Coronary artery (tissue), 2 donors: Measurements from ENCODE around the gene DCAF10.

Source experiments
- DNase-seq: peaks from one replicate; pipeline ENCODE4 v3.0.0-alpha.2; 2017; ENCODE audit warnings: low spot score
- H3K27ac ChIP-seq, 2 donors: fragments of 200-600 bp; sonication (generic); one replicate each; pipeline ENCODE4 v1.5.1; 2016 to 2019
- H3K4me3 ChIP-seq: fragments of 200-600 bp; sonication (generic); 2 replicates; pipeline ENCODE4 v1.5.1; 2016; ENCODE audit warnings: mild to moderate bottlenecking, moderate library complexity
- TF ChIP-seq, protein P1 (sequence below): fragments of 200-600 bp; sonication (generic); IDR thresholded peaks from one replicate; pipeline ENCODE4 v1.5.1; 2019; ENCODE audit warnings: antibody characterized with exemption

The DCAF10 gene

DNA sequence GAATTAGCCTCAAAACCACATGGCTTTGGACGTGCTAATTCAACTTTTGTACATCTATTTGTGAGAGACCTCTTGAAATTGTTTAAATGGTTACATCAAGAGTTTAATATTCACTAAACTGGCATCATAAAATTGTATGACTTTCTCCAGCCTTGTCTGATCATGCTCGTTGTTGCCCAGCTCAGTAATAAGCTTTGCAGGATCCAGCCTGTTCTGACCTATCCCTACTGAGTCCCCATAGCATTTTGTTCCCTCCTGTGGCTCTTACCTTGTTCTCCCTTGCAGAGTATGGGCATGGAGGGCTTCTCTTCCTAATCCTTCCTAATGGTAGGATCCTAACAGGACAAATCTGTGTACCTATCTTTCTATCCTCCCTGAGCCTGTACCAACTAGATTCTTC, 22.1 kb upstream of the DCAF10 start:
- TF ChIP-seq, protein P1, sequence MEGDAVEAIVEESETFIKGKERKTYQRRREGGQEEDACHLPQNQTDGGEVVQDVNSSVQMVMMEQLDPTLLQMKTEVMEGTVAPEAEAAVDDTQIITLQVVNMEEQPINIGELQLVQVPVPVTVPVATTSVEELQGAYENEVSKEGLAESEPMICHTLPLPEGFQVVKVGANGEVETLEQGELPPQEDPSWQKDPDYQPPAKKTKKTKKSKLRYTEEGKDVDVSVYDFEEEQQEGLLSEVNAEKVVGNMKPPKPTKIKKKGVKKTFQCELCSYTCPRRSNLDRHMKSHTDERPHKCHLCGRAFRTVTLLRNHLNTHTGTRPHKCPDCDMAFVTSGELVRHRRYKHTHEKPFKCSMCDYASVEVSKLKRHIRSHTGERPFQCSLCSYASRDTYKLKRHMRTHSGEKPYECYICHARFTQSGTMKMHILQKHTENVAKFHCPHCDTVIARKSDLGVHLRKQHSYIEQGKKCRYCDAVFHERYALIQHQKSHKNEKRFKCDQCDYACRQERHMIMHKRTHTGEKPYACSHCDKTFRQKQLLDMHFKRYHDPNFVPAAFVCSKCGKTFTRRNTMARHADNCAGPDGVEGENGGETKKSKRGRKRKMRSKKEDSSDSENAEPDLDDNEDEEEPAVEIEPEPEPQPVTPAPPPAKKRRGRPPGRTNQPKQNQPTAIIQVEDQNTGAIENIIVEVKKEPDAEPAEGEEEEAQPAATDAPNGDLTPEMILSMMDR, result no peak
- H3K4me3 ChIP-seq, result no peak overlapping the region
- DNase-seq, result no peak
- no peak overlapping the region for H3K27ac ChIP-seq

DNA sequence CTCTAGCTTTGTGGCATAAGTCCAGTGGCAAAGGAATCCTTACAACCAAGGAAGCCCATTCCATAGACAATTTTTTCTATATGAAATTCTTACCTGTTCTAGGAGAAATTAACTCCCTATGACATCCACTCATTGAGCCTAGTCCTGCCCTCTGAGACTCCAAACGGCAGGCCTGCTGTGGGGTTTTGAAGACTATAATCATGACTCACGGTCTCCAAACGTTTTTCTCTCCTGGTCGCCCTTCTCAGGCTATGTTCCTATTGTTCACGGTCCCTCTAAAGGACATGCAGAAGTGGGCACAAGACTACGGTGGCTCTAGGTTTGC, 16.3 kb upstream of the DCAF10 start:
- DNase-seq, result no peak
- peak overlapping the region; percentile 99 for H3K4me3 ChIP-seq
- TF ChIP-seq, protein P1, result no peak
- H3K27ac ChIP-seq, result peak overlapping the region; percentile 76 to 90

DNA sequence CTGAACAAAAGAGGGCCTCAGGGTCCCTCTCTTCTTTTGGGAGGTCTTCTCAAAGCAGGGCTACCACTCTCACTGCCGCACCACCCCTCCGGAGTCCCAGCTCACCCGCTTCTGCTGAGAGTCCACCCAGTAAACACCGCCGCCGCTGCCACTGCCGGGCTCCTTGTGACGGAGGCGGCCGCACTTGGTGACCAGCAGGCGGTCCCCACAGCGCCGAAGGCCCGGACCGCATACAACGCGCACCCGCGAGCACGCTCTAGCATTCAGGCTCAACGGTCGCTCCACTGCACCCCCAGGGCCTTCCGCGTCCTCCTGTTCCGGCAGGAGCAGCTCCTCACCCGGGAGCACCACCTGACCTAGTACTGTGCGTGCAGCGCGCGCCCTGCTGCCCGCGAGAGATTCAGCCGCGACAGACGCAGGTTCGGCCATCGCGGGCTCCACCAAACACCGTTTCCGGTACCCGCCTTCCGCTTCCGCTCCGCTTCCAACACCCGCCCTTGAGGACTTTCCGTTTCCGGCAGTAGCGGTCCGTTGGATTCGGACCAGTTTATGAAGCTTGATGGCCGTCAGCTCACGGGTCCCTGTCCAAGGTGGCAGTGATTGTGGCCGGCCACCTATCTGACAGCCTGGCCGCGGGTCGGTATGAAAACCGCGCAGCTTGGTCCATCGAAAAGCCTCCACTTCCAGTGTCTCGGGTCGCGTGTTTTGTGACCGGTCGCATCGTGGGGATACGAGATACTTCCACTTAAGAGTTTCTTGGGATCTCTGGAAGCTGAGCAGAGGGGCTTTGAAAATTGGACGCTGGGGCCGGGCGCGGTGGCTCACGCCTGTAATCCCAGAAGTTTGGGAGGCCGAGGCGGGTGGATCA, 15.7 kb upstream of the DCAF10 start, which contains the start of gene EXOSC3:
Gene EXOSC3 (minus strand): TSS at position 449 of the 868 bp plus-strand sequence. CDS start 20 bp downstream, at position 429.
- Histone ChIP-seq H3K4me3 (peak within 1 kb of the TSS; percentile 99), H3K27ac (peak within 1 kb of the TSS; percentile 76 to 90)
- DNase-seq, result peak; percentile 90
- TF ChIP-seq, protein P1, result no peak

DNA sequence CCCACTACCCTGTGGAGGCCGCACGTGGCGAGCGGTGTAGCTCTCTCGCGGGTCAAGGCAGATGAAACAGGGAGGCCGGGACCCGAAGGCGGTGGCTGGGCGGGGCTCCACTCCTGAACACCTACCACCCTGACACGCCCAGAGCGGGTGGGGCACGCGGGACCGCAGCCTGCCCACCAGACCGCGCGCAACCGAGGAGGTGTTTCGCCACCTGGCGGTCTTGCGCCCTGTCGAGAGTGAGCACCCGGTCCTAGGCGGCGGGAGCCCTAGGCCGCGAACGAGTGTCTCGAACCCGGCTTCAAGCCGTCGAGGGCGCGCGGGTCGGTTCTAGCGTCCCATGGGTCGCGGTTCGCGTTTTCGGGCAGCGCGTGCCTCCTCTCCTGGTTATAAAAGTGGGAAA, 13.5 kb upstream of the DCAF10 start:
- DNase-seq, result no peak
- no peak overlapping the region for H3K4me3 ChIP-seq
- TF ChIP-seq, protein P1, result no peak
- H3K27ac ChIP-seq, result no peak overlapping the region

DNA sequence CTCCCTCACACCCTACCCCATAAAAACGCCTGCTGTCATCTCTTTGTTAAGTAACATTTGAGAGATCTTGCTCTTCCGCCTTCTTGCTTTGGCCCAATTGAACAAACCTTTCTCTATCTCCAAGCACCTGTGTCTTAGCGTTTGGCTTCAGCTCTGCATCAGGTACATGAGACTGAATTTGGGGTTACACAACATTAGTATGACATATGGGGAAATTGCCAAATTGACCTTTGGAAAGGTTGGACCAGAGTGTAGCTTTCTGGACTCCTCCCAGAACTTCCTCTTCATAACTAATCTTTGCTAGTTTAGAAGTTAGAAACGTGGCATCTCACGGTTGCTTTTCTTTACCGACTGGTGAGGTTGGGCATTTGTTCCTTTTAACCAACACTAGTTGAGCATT, 12.3 kb upstream of the DCAF10 start:
- Histone ChIP-seq H3K27ac (no peak overlapping the region), H3K4me3 (no peak overlapping the region)
- DNase-seq, result no peak
- TF ChIP-seq, protein P1, result no peak

DNA sequence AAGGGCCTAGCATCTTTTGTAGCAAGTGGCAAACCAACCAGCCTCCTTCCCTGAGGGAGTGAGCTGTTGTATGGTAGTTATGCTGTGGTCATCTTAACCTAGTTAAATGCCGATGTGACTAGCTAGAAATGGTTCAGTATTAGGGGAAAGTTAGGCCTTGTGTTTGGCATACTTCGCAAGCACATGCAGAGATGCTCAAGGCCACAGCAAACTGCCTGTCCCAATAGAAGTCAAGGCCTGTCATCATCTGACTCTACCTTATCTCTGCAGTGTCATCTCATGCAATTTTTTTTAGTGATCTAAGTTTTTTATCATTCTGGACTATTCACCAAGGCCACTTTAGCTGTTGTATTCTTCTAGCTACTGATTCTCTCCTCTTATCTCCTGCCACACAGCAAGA, 10.5 kb upstream of the DCAF10 start:
- TF ChIP-seq, protein P1, result no peak
- no peak for DNase-seq
- H3K27ac ChIP-seq, result no peak overlapping the region
- no peak overlapping the region for H3K4me3 ChIP-seq

DNA sequence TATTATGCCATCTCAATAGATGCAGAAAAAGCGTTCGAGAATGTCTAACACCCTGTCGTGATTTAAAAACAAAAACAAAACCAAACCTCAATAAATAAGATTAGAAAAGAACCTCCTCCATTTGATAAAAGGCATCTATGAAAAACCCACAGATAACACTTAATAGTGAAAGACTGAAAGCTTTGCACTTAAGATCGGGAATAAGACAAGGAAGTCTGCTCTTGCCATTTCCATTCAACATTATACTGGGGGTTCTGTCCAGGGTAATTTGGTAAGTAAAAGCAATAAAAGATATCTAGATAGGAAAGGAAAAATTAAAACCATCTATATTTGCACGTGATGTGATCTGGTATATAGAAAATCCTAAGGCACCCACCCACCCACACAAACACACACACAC, 8.5 kb upstream of the DCAF10 start:
- no peak overlapping the region for H3K27ac ChIP-seq
- no peak overlapping the region for H3K4me3 ChIP-seq
- DNase-seq, result no peak
- TF ChIP-seq, protein P1, result no peak
